Measurements from ENCODE around the gene MT1X.

Gene MT1X

GRCh38 chr16:56701534-56701933 is 19.3 kb downstream of the MT1X start:
- H3K4me1 ChIP-seq (ENCODE audit: low read length): peaks cover 8% of the 10 kb centered on the region
- H3K4me3 ChIP-seq (ENCODE audit: low read length): no peak overlapping the region
- TF ChIP-seq EZH2phosphoT487 (IDR thresholded peaks at IDR 0.05; ENCODE audit: low read depth): no peak
- TF ChIP-seq, protein P1, sequence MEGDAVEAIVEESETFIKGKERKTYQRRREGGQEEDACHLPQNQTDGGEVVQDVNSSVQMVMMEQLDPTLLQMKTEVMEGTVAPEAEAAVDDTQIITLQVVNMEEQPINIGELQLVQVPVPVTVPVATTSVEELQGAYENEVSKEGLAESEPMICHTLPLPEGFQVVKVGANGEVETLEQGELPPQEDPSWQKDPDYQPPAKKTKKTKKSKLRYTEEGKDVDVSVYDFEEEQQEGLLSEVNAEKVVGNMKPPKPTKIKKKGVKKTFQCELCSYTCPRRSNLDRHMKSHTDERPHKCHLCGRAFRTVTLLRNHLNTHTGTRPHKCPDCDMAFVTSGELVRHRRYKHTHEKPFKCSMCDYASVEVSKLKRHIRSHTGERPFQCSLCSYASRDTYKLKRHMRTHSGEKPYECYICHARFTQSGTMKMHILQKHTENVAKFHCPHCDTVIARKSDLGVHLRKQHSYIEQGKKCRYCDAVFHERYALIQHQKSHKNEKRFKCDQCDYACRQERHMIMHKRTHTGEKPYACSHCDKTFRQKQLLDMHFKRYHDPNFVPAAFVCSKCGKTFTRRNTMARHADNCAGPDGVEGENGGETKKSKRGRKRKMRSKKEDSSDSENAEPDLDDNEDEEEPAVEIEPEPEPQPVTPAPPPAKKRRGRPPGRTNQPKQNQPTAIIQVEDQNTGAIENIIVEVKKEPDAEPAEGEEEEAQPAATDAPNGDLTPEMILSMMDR (IDR thresholded peaks at IDR 0.05; ENCODE audit: low read depth, low read length): no peak
- H3K27me3 ChIP-seq (ENCODE audit: low read depth, low read length): no peaks in the 10 kb centered on the region
- no peak overlapping the region for H3K9ac ChIP-seq (ENCODE audit: low read length)
- peak overlapping the region; percentile 54 for H3K4me2 ChIP-seq (ENCODE audit: low read length)
- H3K36me3 ChIP-seq (replicated peaks; ENCODE audit: low read depth, low read length): no peaks in the 10 kb centered on the region
- no peaks in the 10 kb centered on the region for H3K79me2 ChIP-seq (ENCODE audit: low read length)
- no peaks in the 10 kb centered on the region for H3K9me3 ChIP-seq (ENCODE audit: insufficient read depth, low read length)
- H4K20me1 ChIP-seq (ENCODE audit: insufficient read depth, low read length): no peaks in the 10 kb centered on the region
- H3K27ac ChIP-seq (ENCODE audit: low read length): no peak overlapping the region
- H2AFZ ChIP-seq (ENCODE audit: low read depth, low read length): peak overlapping the region; percentile 89

DNA sequence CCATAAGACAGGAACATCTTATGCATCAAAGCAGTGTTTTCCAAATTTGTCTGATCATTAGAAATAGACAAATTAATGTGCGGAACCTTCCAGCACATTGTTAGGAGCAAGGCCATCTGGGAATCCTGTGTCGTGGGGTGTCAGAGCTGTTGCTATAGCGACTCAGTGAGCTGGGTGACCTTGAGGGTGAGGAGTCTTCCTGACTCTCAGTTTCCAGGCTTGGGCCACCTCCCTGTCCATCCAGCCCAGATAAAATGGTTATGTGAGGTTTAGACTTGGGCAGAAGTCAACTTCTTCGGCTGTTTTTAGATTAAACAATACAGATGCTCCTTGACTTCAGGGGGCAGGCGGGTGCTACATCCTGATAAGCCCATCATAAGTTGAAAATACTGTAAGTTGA is 20.6 kb downstream of the MT1X start:
- Histone ChIP-seq H3K4me1 (ENCODE audit: low read length) (peaks cover 8% of the 10 kb centered on the region), H2AFZ (ENCODE audit: low read depth, low read length) (peak overlapping the region; percentile 63; the same call in 1 of the 2 replicates), H3K4me3 (ENCODE audit: low read length) (no peak overlapping the region), H3K27ac (ENCODE audit: low read length) (no peak overlapping the region), H3K36me3 (replicated peaks; ENCODE audit: low read depth, low read length) (no peaks in the 10 kb centered on the region), H3K27me3 (ENCODE audit: low read depth, low read length) (no peaks in the 10 kb centered on the region), H3K79me2 (ENCODE audit: low read length) (no peaks in the 10 kb centered on the region), H3K9me3 (ENCODE audit: insufficient read depth, low read length) (no peaks in the 10 kb centered on the region), H4K20me1 (ENCODE audit: insufficient read depth, low read length) (no peaks in the 10 kb centered on the region), H3K4me2 (ENCODE audit: low read length) (no peak overlapping the region), H3K9ac (ENCODE audit: low read length) (no peak overlapping the region)
- TF ChIP-seq, protein P1 (IDR thresholded peaks at IDR 0.05; ENCODE audit: low read depth, low read length): no peak

DNA sequence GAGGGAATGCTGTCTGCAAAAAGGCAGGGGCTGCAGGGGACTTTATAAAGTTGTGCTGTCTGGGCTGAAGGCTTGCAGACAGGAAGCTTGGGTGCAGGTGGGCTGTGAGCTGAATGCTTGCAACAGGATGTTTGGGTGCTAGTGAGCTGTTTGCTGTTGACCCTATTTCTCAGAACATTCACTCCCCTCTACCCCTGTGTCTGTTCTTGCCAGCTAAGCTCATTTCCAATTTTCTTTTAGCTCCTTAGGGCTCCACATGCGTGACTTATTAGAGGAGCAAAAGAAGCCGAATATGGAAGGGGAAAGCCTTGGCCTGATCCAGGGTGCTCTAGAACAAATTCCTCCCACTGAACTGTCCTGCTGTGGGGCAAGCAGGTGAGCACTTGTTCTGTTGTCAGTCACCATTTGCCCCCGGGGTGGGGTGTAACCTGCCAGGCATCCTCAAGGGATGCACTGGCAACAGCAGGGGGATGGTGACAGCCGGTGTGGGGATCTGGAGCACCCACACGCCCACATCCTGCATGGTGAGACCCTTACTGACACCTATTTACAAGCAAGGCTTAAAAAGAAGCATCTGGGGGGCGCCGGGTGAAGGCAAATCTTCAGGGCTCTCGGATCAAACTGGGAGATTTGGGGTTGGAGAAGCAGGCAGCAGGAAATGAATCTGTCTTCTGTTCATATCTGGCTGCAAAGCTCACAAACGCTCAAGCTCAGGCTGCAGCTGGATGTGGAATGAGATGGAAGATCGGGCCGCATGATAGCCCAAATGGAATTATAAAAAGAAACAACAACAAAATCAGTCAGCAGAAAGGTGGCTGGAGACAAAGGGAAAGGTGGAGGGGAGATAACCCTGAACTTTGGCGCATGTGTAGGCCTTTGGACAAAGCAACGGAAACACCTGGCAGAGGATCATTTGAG is 26.5 kb downstream of the MT1X start:
- Histone ChIP-seq H3K27me3 (ENCODE audit: low read depth, low read length) (peaks cover 9% of the 10 kb centered on the region), H2AFZ (ENCODE audit: low read depth, low read length) (0 out of 2 replicates have a peak overlapping the region, but pooled peaks have one; percentile 1), H3K4me1 (ENCODE audit: low read length) (no peaks in the 10 kb centered on the region), H3K27ac (ENCODE audit: low read length) (no peak overlapping the region), H3K9ac (ENCODE audit: low read length) (no peak overlapping the region), H3K36me3 (replicated peaks; ENCODE audit: low read depth, low read length) (no peaks in the 10 kb centered on the region), H4K20me1 (ENCODE audit: insufficient read depth, low read length) (no peaks in the 10 kb centered on the region), H3K4me2 (ENCODE audit: low read length) (no peak overlapping the region), H3K79me2 (ENCODE audit: low read length) (no peaks in the 10 kb centered on the region), H3K4me3 (ENCODE audit: low read length) (no peak overlapping the region), H3K9me3 (ENCODE audit: insufficient read depth, low read length) (no peaks in the 10 kb centered on the region)
- no peak for TF ChIP-seq EZH2phosphoT487 (IDR thresholded peaks at IDR 0.05; ENCODE audit: low read depth)
- TF ChIP-seq, protein P1 (IDR thresholded peaks at IDR 0.05; ENCODE audit: low read depth, low read length): no peak

DNA sequence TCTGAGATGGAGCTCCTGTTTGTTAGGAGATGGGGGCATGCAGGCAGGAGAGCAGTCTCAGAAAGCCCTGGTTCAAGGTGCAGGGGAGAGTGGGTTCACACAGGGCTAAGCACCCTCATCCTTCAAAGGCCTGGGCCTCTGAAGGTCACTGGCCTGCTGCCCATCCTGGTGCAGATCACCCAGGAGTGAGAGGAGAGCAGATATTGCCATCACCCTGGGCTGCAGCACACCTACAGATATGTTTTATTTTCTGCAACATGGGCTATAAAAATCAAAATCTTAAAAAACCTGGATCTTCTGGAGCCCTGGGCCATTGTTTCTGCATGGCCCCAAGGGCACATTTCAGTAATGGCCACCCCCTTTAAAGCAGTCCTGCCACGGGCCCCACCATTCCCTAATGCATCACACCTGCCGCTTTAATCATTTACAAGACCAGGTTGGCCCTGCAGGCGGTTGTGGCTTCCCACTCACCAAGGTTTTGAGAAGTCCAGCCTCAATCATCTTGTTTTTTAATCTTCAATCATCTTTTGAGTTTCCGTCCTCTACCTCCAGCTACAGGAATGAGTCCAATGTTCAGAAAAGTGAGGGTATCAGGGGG is 27.3 kb downstream of the MT1X start:
- Histone ChIP-seq H3K27me3 (ENCODE audit: low read depth, low read length) (peaks cover 9% of the 10 kb centered on the region), H3K79me2 (ENCODE audit: low read length) (no peaks in the 10 kb centered on the region), H3K9me3 (ENCODE audit: insufficient read depth, low read length) (no peaks in the 10 kb centered on the region), H3K4me3 (ENCODE audit: low read length) (no peak overlapping the region), H3K27ac (ENCODE audit: low read length) (no peak overlapping the region), H3K36me3 (replicated peaks; ENCODE audit: low read depth, low read length) (no peaks in the 10 kb centered on the region), H3K9ac (ENCODE audit: low read length) (no peak overlapping the region), H2AFZ (ENCODE audit: low read depth, low read length) (no peak overlapping the region), H3K4me2 (ENCODE audit: low read length) (no peak overlapping the region), H3K4me1 (ENCODE audit: low read length) (no peaks in the 10 kb centered on the region), H4K20me1 (ENCODE audit: insufficient read depth, low read length) (no peaks in the 10 kb centered on the region)
- no peak for TF ChIP-seq EZH2phosphoT487 (IDR thresholded peaks at IDR 0.05; ENCODE audit: low read depth)
